HL-60 (cell line): Measurements from ENCODE around the gene SSTR5.

Experiments used
- GABPA ChIP-seq: IDR thresholded peaks from 2 replicates; pipeline ENCODE4 v1.6.1; 2012; ENCODE audit warnings: low read depth
- POLR2AphosphoS5 ChIP-seq: IDR thresholded peaks from 2 replicates; pipeline ENCODE4 v1.6.1; 2012; ENCODE audit warnings: low read depth
- REST ChIP-seq: IDR thresholded peaks from 2 replicates; pipeline ENCODE4 v1.6.1; 2012; ENCODE audit warnings: low read depth; ENCODE audit not compliant: insufficient replicate concordance
- SPI1 ChIP-seq: IDR thresholded peaks from 2 replicates; pipeline ENCODE4 v1.6.1; 2012; ENCODE audit warnings: low read depth, mild to moderate bottlenecking, borderline replicate concordance
- TF ChIP-seq, protein P1 (sequence below): IDR thresholded peaks from one replicate; pipeline ENCODE4 v1.5.1; 2011; ENCODE audit warnings: low read length, control low read depth, inconsistent platforms; ENCODE audit not compliant: insufficient read depth

DNA sequence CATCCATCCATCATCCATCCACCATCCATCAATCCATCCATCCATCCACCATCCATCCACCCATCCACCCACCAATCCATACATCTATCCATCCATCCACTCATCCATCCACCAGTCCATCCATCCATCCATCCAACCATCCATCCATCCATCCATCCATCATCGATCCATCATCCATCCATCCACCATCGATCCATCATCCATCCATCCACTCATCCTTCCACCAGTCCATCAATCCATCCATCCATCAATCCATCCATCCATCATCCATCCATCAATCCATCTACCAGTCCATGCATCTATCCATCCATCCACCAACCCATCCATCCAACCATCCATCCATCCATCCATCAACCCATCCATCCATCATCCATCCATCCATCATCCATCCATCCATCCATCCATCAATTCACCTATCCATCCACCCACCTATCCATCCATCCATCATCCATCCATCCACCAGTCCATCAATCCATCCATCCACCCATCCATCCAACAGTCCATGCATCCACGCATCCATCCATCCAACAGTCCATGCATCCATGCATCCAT lies 39.3 kb upstream of the SSTR5 start:
- TF ChIP-seq POLR2AphosphoS5 (no peak), REST (no peak), SPI1 (no peak), GABPA (no peak)
- TF ChIP-seq, protein P1, sequence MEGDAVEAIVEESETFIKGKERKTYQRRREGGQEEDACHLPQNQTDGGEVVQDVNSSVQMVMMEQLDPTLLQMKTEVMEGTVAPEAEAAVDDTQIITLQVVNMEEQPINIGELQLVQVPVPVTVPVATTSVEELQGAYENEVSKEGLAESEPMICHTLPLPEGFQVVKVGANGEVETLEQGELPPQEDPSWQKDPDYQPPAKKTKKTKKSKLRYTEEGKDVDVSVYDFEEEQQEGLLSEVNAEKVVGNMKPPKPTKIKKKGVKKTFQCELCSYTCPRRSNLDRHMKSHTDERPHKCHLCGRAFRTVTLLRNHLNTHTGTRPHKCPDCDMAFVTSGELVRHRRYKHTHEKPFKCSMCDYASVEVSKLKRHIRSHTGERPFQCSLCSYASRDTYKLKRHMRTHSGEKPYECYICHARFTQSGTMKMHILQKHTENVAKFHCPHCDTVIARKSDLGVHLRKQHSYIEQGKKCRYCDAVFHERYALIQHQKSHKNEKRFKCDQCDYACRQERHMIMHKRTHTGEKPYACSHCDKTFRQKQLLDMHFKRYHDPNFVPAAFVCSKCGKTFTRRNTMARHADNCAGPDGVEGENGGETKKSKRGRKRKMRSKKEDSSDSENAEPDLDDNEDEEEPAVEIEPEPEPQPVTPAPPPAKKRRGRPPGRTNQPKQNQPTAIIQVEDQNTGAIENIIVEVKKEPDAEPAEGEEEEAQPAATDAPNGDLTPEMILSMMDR: no peak
